ENCODE results near the gene CAPN9. TPM values are rescaled to one million over a fixed set of nuclear protein-coding genes. Genes with fewer than 3 reads are reported as not detected.

CAPN9 gene
- total RNA-seq, 1 experiment from 2014 or later: not detected

GRCh38 chr1:230828421-230828820 lies 81.2 kb downstream of the CAPN9 start:
- Histone ChIP-seq H3F3A (ENCODE audit: low read length, unreplicated experiment) (no peaks in the 10 kb centered on the region), H3K4me1 (ENCODE audit: insufficient read depth, low read length) (peaks cover 23% of the 10 kb centered on the region), H3K27ac (ENCODE audit: low read length) (no peak overlapping the region), H3K79me2 (ENCODE audit: low read length) (no peaks in the 10 kb centered on the region), H3K4me3 (ENCODE audit: low read length) (no peak overlapping the region), H3K27me3 (ENCODE audit: low read length) (no peaks in the 10 kb centered on the region), H3K36me3 (ENCODE audit: low read depth, low read length) (no peaks in the 10 kb centered on the region), H3K9me2 (replicated peaks; ENCODE audit: low read length) (no peaks in the 10 kb centered on the region), H4K20me1 (ENCODE audit: low read length) (no peaks in the 10 kb centered on the region), H3K9me3 (ENCODE audit: low read length) (no peaks in the 10 kb centered on the region), H3K9ac (ENCODE audit: low read length) (no peak overlapping the region), H3K4me2 (ENCODE audit: low read length) (no peak overlapping the region), H2AFZ (ENCODE audit: low read length) (no peak overlapping the region)
- ATAC-seq: no peak
- ChIA-PET POLR2A (ENCODE audit: unreplicated experiment) (no interaction called here), CTCF (no interaction called here)
- BruUV-seq (replicated peaks): no TSS peak
- TF ChIP-seq EZH2 (IDR thresholded peaks at IDR 0.05; ENCODE audit: low read length, unreplicated experiment) (no peak), EZH2phosphoT487 (IDR thresholded peaks at IDR 0.05; ENCODE audit: borderline replicate concordance, low read length) (no peak)
- TF ChIP-seq, protein P1, sequence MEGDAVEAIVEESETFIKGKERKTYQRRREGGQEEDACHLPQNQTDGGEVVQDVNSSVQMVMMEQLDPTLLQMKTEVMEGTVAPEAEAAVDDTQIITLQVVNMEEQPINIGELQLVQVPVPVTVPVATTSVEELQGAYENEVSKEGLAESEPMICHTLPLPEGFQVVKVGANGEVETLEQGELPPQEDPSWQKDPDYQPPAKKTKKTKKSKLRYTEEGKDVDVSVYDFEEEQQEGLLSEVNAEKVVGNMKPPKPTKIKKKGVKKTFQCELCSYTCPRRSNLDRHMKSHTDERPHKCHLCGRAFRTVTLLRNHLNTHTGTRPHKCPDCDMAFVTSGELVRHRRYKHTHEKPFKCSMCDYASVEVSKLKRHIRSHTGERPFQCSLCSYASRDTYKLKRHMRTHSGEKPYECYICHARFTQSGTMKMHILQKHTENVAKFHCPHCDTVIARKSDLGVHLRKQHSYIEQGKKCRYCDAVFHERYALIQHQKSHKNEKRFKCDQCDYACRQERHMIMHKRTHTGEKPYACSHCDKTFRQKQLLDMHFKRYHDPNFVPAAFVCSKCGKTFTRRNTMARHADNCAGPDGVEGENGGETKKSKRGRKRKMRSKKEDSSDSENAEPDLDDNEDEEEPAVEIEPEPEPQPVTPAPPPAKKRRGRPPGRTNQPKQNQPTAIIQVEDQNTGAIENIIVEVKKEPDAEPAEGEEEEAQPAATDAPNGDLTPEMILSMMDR (conservative IDR thresholded peaks at IDR 0.05; ENCODE audit: low read depth, low read length): no peak
- intact Hi-C loops (cut with micrococcal nuclease): no loop called here
- DNase-seq: no peak

- Histone ChIP-seq H3K27me3 (ENCODE audit: low read length) (no peaks in the 10 kb centered on the region), H2AFZ (ENCODE audit: low read length) (no peak overlapping the region), H3K27ac (ENCODE audit: low read length) (no peak overlapping the region), H3K36me3 (ENCODE audit: low read depth, low read length) (no peaks in the 10 kb centered on the region), H3F3A (ENCODE audit: low read length, unreplicated experiment) (no peaks in the 10 kb centered on the region), H3K9me3 (ENCODE audit: low read length) (no peaks in the 10 kb centered on the region), H3K4me3 (ENCODE audit: low read length) (no peak overlapping the region), H3K79me2 (ENCODE audit: low read length) (no peaks in the 10 kb centered on the region), H3K4me2 (ENCODE audit: low read length) (no peak overlapping the region), H4K20me1 (ENCODE audit: low read length) (no peaks in the 10 kb centered on the region), H3K9ac (ENCODE audit: low read length) (no peak overlapping the region), H3K4me1 (ENCODE audit: insufficient read depth, low read length) (no peaks in the 10 kb centered on the region), H3K9me2 (replicated peaks; ENCODE audit: low read length) (no peaks in the 10 kb centered on the region)
- no peak for TF ChIP-seq EZH2 (IDR thresholded peaks at IDR 0.05; ENCODE audit: low read length, unreplicated experiment)
- no peak for TF ChIP-seq EZH2phosphoT487 (IDR thresholded peaks at IDR 0.05; ENCODE audit: borderline replicate concordance, low read length)
- TF ChIP-seq, protein P1 (conservative IDR thresholded peaks at IDR 0.05; ENCODE audit: low read depth, low read length): no peak
- CTCF ChIA-PET: no interaction called here
- DNase-seq: no peak
- POLR2A ChIA-PET (ENCODE audit: unreplicated experiment): no interaction called here
- BruUV-seq (replicated peaks): no TSS peak
- intact Hi-C loops (cut with micrococcal nuclease): no loop called here
- ATAC-seq: no peak
Measured at GRCh38 chr1:230831771-230832170, 84.6 kb downstream of the CAPN9 start.

DNA sequence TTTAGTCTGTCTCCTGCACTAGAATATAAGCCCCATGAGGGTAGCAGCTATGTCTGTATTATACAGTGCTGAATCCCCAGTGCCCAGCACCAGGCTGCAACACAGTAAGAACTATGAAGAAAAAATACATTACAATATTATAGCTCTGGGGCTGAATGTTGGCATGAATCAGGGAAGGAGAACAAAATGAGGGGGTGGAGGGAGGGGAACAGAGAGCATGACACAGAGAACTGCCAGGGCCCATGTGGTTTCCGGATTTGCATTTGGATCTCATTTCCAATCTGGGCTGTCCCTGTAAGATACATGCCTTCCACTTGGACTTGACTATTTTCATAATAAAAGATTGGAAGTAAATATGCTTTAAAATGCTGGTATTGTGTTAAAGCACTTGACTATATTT lies 85.3 kb downstream of the CAPN9 start:
- no peak for ATAC-seq
- H3K4me1 ChIP-seq (ENCODE audit: insufficient read depth, low read length): no peaks in the 10 kb centered on the region
- no peaks in the 10 kb centered on the region for H3K9me3 ChIP-seq (ENCODE audit: low read length)
- H3K36me3 ChIP-seq (ENCODE audit: low read depth, low read length): no peaks in the 10 kb centered on the region
- CTCF ChIA-PET: no interaction called here
- no peaks in the 10 kb centered on the region for H3K27me3 ChIP-seq (ENCODE audit: low read length)
- intact Hi-C loops (cut with micrococcal nuclease): no loop called here
- no peak for TF ChIP-seq EZH2phosphoT487 (IDR thresholded peaks at IDR 0.05; ENCODE audit: borderline replicate concordance, low read length)
- TF ChIP-seq, protein P1 (conservative IDR thresholded peaks at IDR 0.05; ENCODE audit: low read depth, low read length): no peak
- TF ChIP-seq EZH2 (IDR thresholded peaks at IDR 0.05; ENCODE audit: low read length, unreplicated experiment): no peak
- H3F3A ChIP-seq (ENCODE audit: low read length, unreplicated experiment): no peaks in the 10 kb centered on the region
- POLR2A ChIA-PET (ENCODE audit: unreplicated experiment): no interaction called here
- no peaks in the 10 kb centered on the region for H3K79me2 ChIP-seq (ENCODE audit: low read length)
- no peaks in the 10 kb centered on the region for H4K20me1 ChIP-seq (ENCODE audit: low read length)
- no peak overlapping the region for H2AFZ ChIP-seq (ENCODE audit: low read length)
- H3K9ac ChIP-seq (ENCODE audit: low read length): no peak overlapping the region
- H3K4me3 ChIP-seq (ENCODE audit: low read length): no peak overlapping the region
- no peak overlapping the region for H3K4me2 ChIP-seq (ENCODE audit: low read length)
- no peak for DNase-seq
- no peaks in the 10 kb centered on the region for H3K9me2 ChIP-seq (replicated peaks; ENCODE audit: low read length)
- BruUV-seq (replicated peaks): no TSS peak
- no peak overlapping the region for H3K27ac ChIP-seq (ENCODE audit: low read length)
